Natural killer cell (primary cell): Measurements from ENCODE around the gene FOXK1. TPM values are rescaled to one million over a fixed set of nuclear protein-coding genes. Genes with fewer than 3 reads are reported as not detected.

ENCODE experiments used
- ATAC-seq, 3 donors: fragments of 150-1000 bp in 2 of 3; fragments of 200-7000 bp in 1 of 3; cut with Tn5 transposase; 1 replicate in 1 of 3; 2 replicates in 2 of 3; pipeline ENCODE4 v1.10.0; 2021; ENCODE audit warnings: mild to moderate bottlenecking in 2 of 3, moderate library complexity in 2 of 3
- DNase-seq, 2 donors: peaks; one replicate each; pipeline versions ENCODE4 v3.0.0 to v3.0.0-alpha.2; 2013 to 2021; ENCODE audit warnings: mixed read lengths in 1 of 2
- H3K27ac ChIP-seq: one replicate; pipeline ENCODE4 v1.5.1; 2013; ENCODE audit warnings: mild to moderate bottlenecking, low read length
- H3K27me3 ChIP-seq: one replicate; pipeline ENCODE4 v1.6.1; 2013; ENCODE audit warnings: low read length; ENCODE audit not compliant: control insufficient read depth, insufficient read depth
- H3K36me3 ChIP-seq: one replicate; pipeline ENCODE4 v1.6.1; 2013; ENCODE audit warnings: low read length; ENCODE audit not compliant: control insufficient read depth, insufficient read depth
- H3K4me1 ChIP-seq: one replicate; pipeline ENCODE4 v1.6.1; 2013; ENCODE audit warnings: low read length; ENCODE audit not compliant: control insufficient read depth, insufficient read depth
- H3K4me3 ChIP-seq: one replicate; pipeline ENCODE4 v1.5.1; 2013; ENCODE audit warnings: low read length
- H3K9me3 ChIP-seq: one replicate; pipeline ENCODE4 v1.6.1; 2013; ENCODE audit warnings: low read length; ENCODE audit not compliant: control insufficient read depth, insufficient read depth
- H3K27ac Mint-ChIP-seq, 2 donors: one replicate each; pipeline ENCODE4 v1.8.0; 2022; ENCODE audit warnings: mild to moderate bottlenecking in 2 of 2, mixed read lengths in 2 of 2, moderate library complexity in 1 of 2
- H3K27me3 Mint-ChIP-seq, 2 donors: one replicate each; pipeline ENCODE4 v1.8.0; 2022; ENCODE audit warnings: low read depth in 2 of 2, mixed read lengths in 2 of 2
- H3K36me3 Mint-ChIP-seq: one replicate; pipeline ENCODE4 v1.8.0; 2022; ENCODE audit warnings: mixed read lengths
- H3K4me1 Mint-ChIP-seq, 2 donors: one replicate each; pipeline ENCODE4 v1.8.0; 2022; ENCODE audit warnings: mixed read lengths in 2 of 2
- H3K4me3 Mint-ChIP-seq: one replicate; pipeline ENCODE4 v1.8.0; 2022; ENCODE audit warnings: mild to moderate bottlenecking, moderate library complexity, mixed read lengths
- H3K9me3 Mint-ChIP-seq, 2 donors: one replicate each; pipeline ENCODE4 v1.8.0; 2022; ENCODE audit warnings: mixed read lengths in 2 of 2
- CTCF ChIP-seq: fragments of 200-600 bp; IDR thresholded peaks from one replicate; pipeline ENCODE4 v1.8.0; 2022; ENCODE audit warnings: antibody characterized with exemption
- WGBS: methylation state at CpG from one replicate; pipeline ENCODE4 v1.1.7; 2013; ENCODE audit warnings: missing lambda C conversion rate; ENCODE audit not compliant: insufficient coverage; 5-methylcytosine and 5-hydroxymethylcytosine counted together
- intact Hi-C: fragments of 100-400 bp; cut with micrococcal nuclease; formaldehyde crosslinking; loops from one replicate; pipeline ENCODE4 v1.14.2; 2022
- total RNA-seq, 4 donors: library from RNA; stranded (reverse); fragments of 120-200 nt in 1 of 4; gene quantifications; one replicate each; pipeline versions ENCODE4 v1.2.3 to v1.2.4, GENCODE V29; 2013 to 2022

FOXK1 gene
- total RNA-seq, 3 donors from 2014 or later (not counting 1 experiment from before 2014, with no cell fraction given): 51.6 to 59.7 (median 55.3) TPM

- no peaks in the 10 kb centered on the region for H3K4me1 ChIP-seq
- Mint-ChIP-seq H3K27me3 (peaks cover 0 to 2% of the 10 kb centered on the region in 2 donors), H3K4me3 (no peak overlapping the region), H3K27ac (no peak overlapping the region), H3K36me3 (no peaks in the 10 kb centered on the region), H3K4me1 (no peaks in the 10 kb centered on the region), H3K9me3 (no peaks in the 10 kb centered on the region)
- DNase-seq: no peak
- no peaks in the 10 kb centered on the region for H3K9me3 ChIP-seq
- no peaks in the 10 kb centered on the region for H3K27me3 ChIP-seq
- TF ChIP-seq CTCF: no peak
- no peaks in the 10 kb centered on the region for H3K36me3 ChIP-seq
- no peak overlapping the region for H3K4me3 ChIP-seq
- intact Hi-C loops: no loop called here
- no peak overlapping the region for H3K27ac ChIP-seq
- ATAC-seq: no peak
- 87% methylated on average over 18 of the region's 19 CpGs for WGBS
These were observed 138.4 kb downstream of the FOXK1 start for GRCh38 chr7:4820405-4820966.

Other genes starting within 250 kb of the FOXK1 start
- gene AP5Z1, start 93.3 kb downstream of the FOXK1 start, total RNA-seq: 100 to 1,000 TPM; 140 to 156 (median 143) TPM
- gene PAPOLB, start 179.7 kb downstream of the FOXK1 start, total RNA-seq: under 1 TPM; 0.14 to 0.36 (median 0.20) TPM
- not detected for gene RADIL, start 201.4 kb downstream of the FOXK1 start, total RNA-seq